Vagina (tissue), 2 donors: ENCODE measurements around the gene RUVBL1.

Experiments used
- CTCF ChIP-seq, 3 experiments: fragments of 450-650 bp in 2 of 3; fragments of 200-600 bp in 1 of 3; sonication (generic) in 1 of 3; IDR thresholded peaks; one replicate each; pipeline ENCODE4 v1.5.1; 2017 to 2019; ENCODE audit warnings: antibody characterized with exemption in 3 of 3, mild to moderate bottlenecking in 2 of 3, moderate library complexity in 2 of 3
- POLR2A ChIP-seq, 2 donors: fragments of 450-650 bp; IDR thresholded peaks; one replicate each; pipeline ENCODE4 v1.6.1; 2017; ENCODE audit warnings: antibody characterized with exemption in 2 of 2, mild to moderate bottlenecking in 2 of 2, moderate library complexity in 2 of 2

- TF ChIP-seq POLR2A (IDR thresholded peaks at IDR 0.05) = no peak
- no peak for TF ChIP-seq CTCF (IDR thresholded peaks at IDR 0.05)
Observed at GRCh38 chr3:128040041-128040440, 83.6 kb downstream of the RUVBL1 start.
